Astrocyte (in vitro differentiated cells and primary cell): ENCODE measurements around the gene PDE9A.
"Not testable (repeated sequence)": the region's sequence is repeated elsewhere in the genome, so short reads cannot be mapped to it uniquely, and the experiment has no call there.

Experiments
- CTCF ChIP-seq: IDR thresholded peaks from 2 replicates; pipeline ENCODE4 v1.5.1; 2011; ENCODE audit warnings: low read depth, mild to moderate bottlenecking, inconsistent platforms, low read length, moderate library complexity; ENCODE audit not compliant: insufficient read depth
- EZH2 ChIP-seq: IDR thresholded peaks from 2 replicates; pipeline ENCODE4 v1.6.1; 2012; ENCODE audit warnings: mild to moderate bottlenecking, low read length, inconsistent platforms; ENCODE audit not compliant: insufficient read depth

- not testable (repeated sequence) for TF ChIP-seq CTCF, EZH2
Measured at GRCh38 chr21:42615377-42615776, 38.0 kb upstream of the PDE9A start.
